Activated CD4-positive, alpha-beta T cell treated with anti-CD3 and anti-CD28 coated beads for 48 hours (primary cell): ENCODE measurements around the gene CD8B.
A peak's percentile ranks its signal among the peaks of the same experiment; 100 is the strongest.

Experiments
- DNase-seq: peaks from one replicate; pipeline ENCODE4 v3.0.0-alpha.2; 2020

The CD8B gene

GRCh38 chr2:86794861-86795260 lies 66.8 kb downstream of the CD8B start:
- no peak for DNase-seq

- no peak for DNase-seq
Observed at GRCh38 chr2:86793752-86794151, 67.9 kb downstream of the CD8B start.

- DNase-seq = no peak
Observed at GRCh38 chr2:86791573-86791972, 70.1 kb downstream of the CD8B start.

- peak; percentile 28 for DNase-seq
Observed at GRCh38 chr2:86790676-86791572, 70.8 kb downstream of the CD8B start, which contains the start of gene CD8A. CD8A (minus strand) TSS chr2:86790913; CDS start chr2:86790825, 88 bp downstream.

- peak; percentile 26 for DNase-seq
Observed at GRCh38 chr2:86790134-86790675, 71.5 kb downstream of the CD8B start.

- no peak for DNase-seq
Observed at GRCh38 chr2:86789687-86790133, 72.0 kb downstream of the CD8B start.

GRCh38 chr2:86788881-86789686 lies 72.6 kb downstream of the CD8B start:
- DNase-seq = no peak

- no peak for DNase-seq
Observed at GRCh38 chr2:86788165-86788564, 73.5 kb downstream of the CD8B start.

GRCh38 chr2:86787736-86788135 lies 74.0 kb downstream of the CD8B start:
- DNase-seq = no peak

- DNase-seq = no peak
Observed at GRCh38 chr2:86786001-86786536, 75.6 kb downstream of the CD8B start.

- no peak for DNase-seq
Observed at GRCh38 chr2:86785456-86785855, 76.2 kb downstream of the CD8B start.

GRCh38 chr2:86783615-86784339 lies 77.9 kb downstream of the CD8B start:
- no peak for DNase-seq

GRCh38 chr2:86782748-86783147 lies 78.9 kb downstream of the CD8B start:
- DNase-seq = no peak

- DNase-seq = no peak
Observed at GRCh38 chr2:86781363-86781762, 80.3 kb downstream of the CD8B start.

- no peak for DNase-seq
Observed at GRCh38 chr2:86779971-86780370, 81.7 kb downstream of the CD8B start.

GRCh38 chr2:86778957-86779356 lies 82.7 kb downstream of the CD8B start:
- no peak for DNase-seq

GRCh38 chr2:86776532-86776931 lies 85.2 kb downstream of the CD8B start:
- DNase-seq = no peak

- no peak for DNase-seq
Observed at GRCh38 chr2:86775338-86775737, 86.3 kb downstream of the CD8B start.

GRCh38 chr2:86774862-86775261 lies 86.8 kb downstream of the CD8B start:
- DNase-seq = no peak

- no peak for DNase-seq
Observed at GRCh38 chr2:86772611-86773010, 89.1 kb downstream of the CD8B start.

GRCh38 chr2:86770816-86771301 lies 90.8 kb downstream of the CD8B start:
- no peak for DNase-seq

- DNase-seq = no peak
Observed at GRCh38 chr2:86769838-86770237, 91.8 kb downstream of the CD8B start.
